Measurements from ENCODE around the gene OXNAD1. TPM values are rescaled to one million over a fixed set of nuclear protein-coding genes. Genes with fewer than 3 reads are reported as not detected.

The OXNAD1 gene
- total and polyA plus RNA-seq, 10 of the 15 experiments (the other 5 are each of a cell fraction or from before 2014, with no cell fraction given), result 5.6 to 27.8 (median 16.2) TPM

DNA sequence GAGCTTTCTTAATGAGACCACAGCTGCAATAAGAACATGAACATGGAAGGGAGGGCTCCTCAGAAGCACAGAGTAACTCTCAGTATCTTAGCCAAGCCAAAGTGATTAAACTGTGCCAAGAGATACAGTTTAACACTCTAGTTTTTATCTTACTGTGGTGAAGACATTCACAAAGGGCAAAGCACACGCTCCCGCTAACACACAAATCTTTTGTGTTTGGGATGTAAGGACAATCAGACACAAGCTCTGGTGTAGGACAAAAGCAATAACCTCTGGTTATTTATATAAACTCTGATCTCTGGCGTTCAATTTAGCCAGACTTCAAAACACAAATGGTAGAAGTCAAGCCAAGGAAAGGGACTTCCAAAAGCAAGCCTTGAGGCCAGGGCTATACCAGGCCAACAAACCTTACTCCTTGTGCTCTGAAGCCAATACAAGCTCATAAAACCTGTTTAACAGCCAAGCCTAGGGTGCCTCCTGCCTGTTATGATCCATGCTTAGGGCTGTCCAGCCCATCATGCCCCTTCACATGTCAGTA is 28.1 kb upstream of the OXNAD1 start:
- CTCF ChIA-PET, result interaction anchor here (1.4 kb wide), 1 partner anchor 402 kb away, joined by 3 read pairs; no protein-coding TSS in a partner anchor
- SMC1A ChIA-PET (ENCODE audit: uncharacterized antibody, unreplicated experiment), result interaction anchor here (0.6 to 0.7 kb wide), 2 partner anchors 9 to 1773 kb away, joined by 3 to 4 read pairs; no protein-coding TSS in a partner anchor
- Histone ChIP-seq H3K4me3 (no peak overlapping the region), H2AFZ (ENCODE audit: control insufficient read depth, low read depth, low read length) (no peak overlapping the region), H3K27ac (ENCODE audit: control insufficient read depth, insufficient read depth) (no peak overlapping the region), H3K36me3 (ENCODE audit: control insufficient read depth in 2 of 2, insufficient read depth in 2 of 2, low read length in 1 of 2) (no peaks in the 10 kb centered on the region), H3K4me1 (ENCODE audit: control insufficient read depth, insufficient read depth, low read length) (no peaks in the 10 kb centered on the region), H3K4me2 (ENCODE audit: control insufficient read depth, insufficient read depth) (no peak overlapping the region), H3K9ac (ENCODE audit: control insufficient read depth, insufficient read depth, low read length) (no peak overlapping the region), H3K27me3 (replicated peaks in 1 of 2; ENCODE audit: control insufficient read depth in 2 of 2, insufficient read depth in 2 of 2, low read length in 1 of 2) (peaks cover 0 to 2% of the 10 kb centered on the region in 2 experiments; a peak in 1 of 4 replicates), H4K20me1 (ENCODE audit: control insufficient read depth, insufficient read depth) (no peaks in the 10 kb centered on the region), H3K9me3 (replicated peaks; ENCODE audit: control insufficient read depth, insufficient read depth, low read length) (no peaks in the 10 kb centered on the region), H3K79me2 (ENCODE audit: control insufficient read depth, insufficient read depth, low read length) (no peaks in the 10 kb centered on the region)
- in situ Hi-C loops (cut with MboI), result no loop called here
- WGBS (ENCODE audit: insufficient coverage, insufficient replicate concordance, low lambda C conversion rate, missing lambda C conversion rate), result 67% methylated on average over 3 of the region's 3 CpGs
- POLR2A ChIA-PET, result no interaction called here
- DNase-seq (ENCODE audit: low read depth, low spot score) (no peak), ATAC-seq (no peak), FAIRE-seq (no peak)
- no TSS peak for BruUV-seq (replicated peaks)
- intact Hi-C loops (cut with micrococcal nuclease; ENCODE audit: unreplicated experiment), result no loop called here
- RAD21 ChIA-PET (ENCODE audit: unreplicated experiment), result no interaction called here
- no peak for TF ChIP-seq TCF7 (IDR thresholded peaks at IDR 0.05; ENCODE audit: borderline replicate concordance)
- TF ChIP-seq, protein P1, sequence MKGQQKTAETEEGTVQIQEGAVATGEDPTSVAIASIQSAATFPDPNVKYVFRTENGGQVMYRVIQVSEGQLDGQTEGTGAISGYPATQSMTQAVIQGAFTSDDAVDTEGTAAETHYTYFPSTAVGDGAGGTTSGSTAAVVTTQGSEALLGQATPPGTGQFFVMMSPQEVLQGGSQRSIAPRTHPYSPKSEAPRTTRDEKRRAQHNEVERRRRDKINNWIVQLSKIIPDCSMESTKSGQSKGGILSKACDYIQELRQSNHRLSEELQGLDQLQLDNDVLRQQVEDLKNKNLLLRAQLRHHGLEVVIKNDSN (IDR thresholded peaks at IDR 0.05; ENCODE audit: borderline replicate concordance, extremely low read length, insufficient read depth, low read depth, low read length), result no peak
- no peak for TF ChIP-seq RAD51 (IDR thresholded peaks at IDR 0.05)
- no peak for TF ChIP-seq PAX8 (IDR thresholded peaks at IDR 0.05)
- no peak for TF ChIP-seq CREB1 (IDR thresholded peaks at IDR 0.05; ENCODE audit: low read depth)
- no peak for TF ChIP-seq BHLHE40 (IDR thresholded peaks at IDR 0.05; ENCODE audit: borderline replicate concordance in 1 of 2, low read depth in 2 of 2, low read length in 1 of 2)
- no peak for TF ChIP-seq NFYA (IDR thresholded peaks at IDR 0.05; ENCODE audit: borderline replicate concordance, low read depth, low read length)
- no peak for TF ChIP-seq RAD21 (IDR thresholded peaks at IDR 0.05; ENCODE audit: insufficient read depth, low read depth, low read length)
- TF ChIP-seq, protein P2, sequence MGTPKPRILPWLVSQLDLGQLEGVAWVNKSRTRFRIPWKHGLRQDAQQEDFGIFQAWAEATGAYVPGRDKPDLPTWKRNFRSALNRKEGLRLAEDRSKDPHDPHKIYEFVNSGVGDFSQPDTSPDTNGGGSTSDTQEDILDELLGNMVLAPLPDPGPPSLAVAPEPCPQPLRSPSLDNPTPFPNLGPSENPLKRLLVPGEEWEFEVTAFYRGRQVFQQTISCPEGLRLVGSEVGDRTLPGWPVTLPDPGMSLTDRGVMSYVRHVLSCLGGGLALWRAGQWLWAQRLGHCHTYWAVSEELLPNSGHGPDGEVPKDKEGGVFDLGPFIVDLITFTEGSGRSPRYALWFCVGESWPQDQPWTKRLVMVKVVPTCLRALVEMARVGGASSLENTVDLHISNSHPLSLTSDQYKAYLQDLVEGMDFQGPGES (IDR thresholded peaks at IDR 0.05), result no peak
- TF ChIP-seq, protein P3, sequence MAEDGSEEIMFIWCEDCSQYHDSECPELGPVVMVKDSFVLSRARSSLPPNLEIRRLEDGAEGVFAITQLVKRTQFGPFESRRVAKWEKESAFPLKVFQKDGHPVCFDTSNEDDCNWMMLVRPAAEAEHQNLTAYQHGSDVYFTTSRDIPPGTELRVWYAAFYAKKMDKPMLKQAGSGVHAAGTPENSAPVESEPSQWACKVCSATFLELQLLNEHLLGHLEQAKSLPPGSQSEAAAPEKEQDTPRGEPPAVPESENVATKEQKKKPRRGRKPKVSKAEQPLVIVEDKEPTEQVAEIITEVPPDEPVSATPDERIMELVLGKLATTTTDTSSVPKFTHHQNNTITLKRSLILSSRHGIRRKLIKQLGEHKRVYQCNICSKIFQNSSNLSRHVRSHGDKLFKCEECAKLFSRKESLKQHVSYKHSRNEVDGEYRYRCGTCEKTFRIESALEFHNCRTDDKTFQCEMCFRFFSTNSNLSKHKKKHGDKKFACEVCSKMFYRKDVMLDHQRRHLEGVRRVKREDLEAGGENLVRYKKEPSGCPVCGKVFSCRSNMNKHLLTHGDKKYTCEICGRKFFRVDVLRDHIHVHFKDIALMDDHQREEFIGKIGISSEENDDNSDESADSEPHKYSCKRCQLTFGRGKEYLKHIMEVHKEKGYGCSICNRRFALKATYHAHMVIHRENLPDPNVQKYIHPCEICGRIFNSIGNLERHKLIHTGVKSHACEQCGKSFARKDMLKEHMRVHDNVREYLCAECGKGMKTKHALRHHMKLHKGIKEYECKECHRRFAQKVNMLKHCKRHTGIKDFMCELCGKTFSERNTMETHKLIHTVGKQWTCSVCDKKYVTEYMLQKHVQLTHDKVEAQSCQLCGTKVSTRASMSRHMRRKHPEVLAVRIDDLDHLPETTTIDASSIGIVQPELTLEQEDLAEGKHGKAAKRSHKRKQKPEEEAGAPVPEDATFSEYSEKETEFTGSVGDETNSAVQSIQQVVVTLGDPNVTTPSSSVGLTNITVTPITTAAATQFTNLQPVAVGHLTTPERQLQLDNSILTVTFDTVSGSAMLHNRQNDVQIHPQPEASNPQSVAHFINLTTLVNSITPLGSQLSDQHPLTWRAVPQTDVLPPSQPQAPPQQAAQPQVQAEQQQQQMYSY (CRISPR knock-in tag; IDR thresholded peaks at IDR 0.05), result no peak
- TF ChIP-seq ZNF384 (IDR thresholded peaks at IDR 0.05; ENCODE audit: borderline replicate concordance, low read depth, low read length), result no peak
- TF ChIP-seq NRF1 (conservative IDR thresholded peaks at IDR 0.05; ENCODE audit: low read depth, low read length), result no peak
- TF ChIP-seq SMC3 (IDR thresholded peaks at IDR 0.05; ENCODE audit: borderline replicate concordance, low read length), result no peak
- TF ChIP-seq, protein P4, sequence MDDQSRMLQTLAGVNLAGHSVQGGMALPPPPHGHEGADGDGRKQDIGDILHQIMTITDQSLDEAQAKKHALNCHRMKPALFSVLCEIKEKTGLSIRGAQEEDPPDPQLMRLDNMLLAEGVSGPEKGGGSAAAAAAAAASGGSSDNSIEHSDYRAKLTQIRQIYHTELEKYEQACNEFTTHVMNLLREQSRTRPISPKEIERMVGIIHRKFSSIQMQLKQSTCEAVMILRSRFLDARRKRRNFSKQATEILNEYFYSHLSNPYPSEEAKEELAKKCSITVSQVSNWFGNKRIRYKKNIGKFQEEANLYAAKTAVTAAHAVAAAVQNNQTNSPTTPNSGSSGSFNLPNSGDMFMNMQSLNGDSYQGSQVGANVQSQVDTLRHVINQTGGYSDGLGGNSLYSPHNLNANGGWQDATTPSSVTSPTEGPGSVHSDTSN (IDR thresholded peaks at IDR 0.05; ENCODE audit: insufficient replicate concordance, low read depth, low read length), result no peak
